T-helper 1 cell treated with Interleukin-12 subunit alpha and Interleukin-12 subunit beta and Interleukin-4 antibody, amounts not matched to agents 30 ng/mL and 1 ng/mL, for 36 hours (primary cell): ENCODE measurements around the gene GPR132. TPM values are rescaled to one million over a fixed set of nuclear protein-coding genes. Genes with fewer than 3 reads are reported as not detected.

ENCODE experiments used
- intact Hi-C: fragments of 100-400 bp; cut with micrococcal nuclease; formaldehyde crosslinking; loops from one replicate; pipeline ENCODE4 v1.15.1; 2024
- total RNA-seq: library from RNA; stranded (reverse); gene quantifications from 2 replicates; pipeline ENCODE4 v1.2.3, GENCODE V29; 2022

GPR132 gene
- total RNA-seq, 1 donor from 2014 or later = 48.6 TPM

- intact Hi-C loops = no loop called here
These were observed 59.0 kb downstream of the GPR132 start for GRCh38 chr14:105005929-105006830.

GRCh38 chr14:105005329-105005928 lies 59.8 kb downstream of the GPR132 start:
- intact Hi-C loops = no loop called here

Other genes with a start within 250 kb of the GPR132 start
- gene CEP170B, start 200.2 kb downstream of the GPR132 start, total RNA-seq = 3.9 and 5.0 TPM in 2 replicates
- gene PLD4, start 140.6 kb downstream of the GPR132 start, total RNA-seq = 0.10 and 0.20 TPM in 2 replicates
- gene AHNAK2, start 87.1 kb downstream of the GPR132 start, total RNA-seq = 0.07 TPM in 2 replicates
- 0.63 and 0.69 TPM in 2 replicates for gene CLBA1, start 79.6 kb downstream of the GPR132 start, total RNA-seq
- gene CDCA4, start 44.3 kb downstream of the GPR132 start, total RNA-seq = 47.4 and 54.3 TPM in 2 replicates
- gene JAG2, start 103.3 kb upstream of the GPR132 start, total RNA-seq = 7.2 and 7.9 TPM in 2 replicates
- 34.0 and 35.8 TPM in 2 replicates for gene NUDT14, start 115.9 kb upstream of the GPR132 start, total RNA-seq
- 39.7 and 39.9 TPM in 2 replicates for gene BTBD6, start 183.1 kb upstream of the GPR132 start, total RNA-seq
- gene BRF1, start 235.6 kb upstream of the GPR132 start, total RNA-seq = 49.4 and 50.6 TPM in 2 replicates
- gene PACS2, start 249.3 kb upstream of the GPR132 start, total RNA-seq = 33.3 and 35.8 TPM in 2 replicates